PC-3 (cell line): ENCODE measurements around the gene DGKZ. TPM values are rescaled to one million over a fixed set of nuclear protein-coding genes. Genes with fewer than 3 reads are reported as not detected.

ENCODE experiments used
- ATAC-seq: fragments of 200-7000 bp; cut with Tn5 transposase; 2 replicates; pipeline ENCODE4 v1.9.1; 2020; ENCODE audit warnings: mild to moderate bottlenecking, moderate library complexity
- BruUV-seq: library from RNA; stranded (reverse); fragments of 400-500 nt; replicated peaks from 2 replicates; lab custom pipeline; 2021; lab: Mats Ljungman, UMichigan
- CTCF ChIA-PET: fragments of 300-600 bp; sonication (Branson Sonifier 250); formaldehyde crosslinking; loops from one replicate; lab custom pipeline; 2022; ENCODE audit warnings: antibody characterized with exemption; lab: Charles Lee
- POLR2A ChIA-PET: fragments of 300-600 bp; sonication (Branson Sonifier 250); formaldehyde crosslinking; loops from one replicate; lab custom pipeline; 2022; ENCODE audit warnings: antibody characterized with exemption; ENCODE audit not compliant: unreplicated experiment; lab: Charles Lee
- DNase-seq: peaks from one replicate; pipeline ENCODE4 v3.0.0-alpha.2; 2015
- H2AFZ ChIP-seq: fragments of 300-600 bp; sonication (generic); 2 replicates; pipeline ENCODE4 v1.6.0; 2016; ENCODE audit warnings: antibody characterized with exemption, low read length
- H3F3A ChIP-seq: fragments of 300-600 bp; sonication (generic); one replicate; pipeline ENCODE4 v1.6.0; 2017; ENCODE audit warnings: antibody characterized with exemption, low read length, control low read depth, mild to moderate bottlenecking; ENCODE audit not compliant: unreplicated experiment
- H3K27ac ChIP-seq: fragments of 300-600 bp; sonication (generic); 2 replicates; pipeline ENCODE4 v1.5.1; 2016; ENCODE audit warnings: mild to moderate bottlenecking, low read length
- H3K27me3 ChIP-seq: fragments of 300-600 bp; sonication (generic); 2 replicates; pipeline ENCODE4 v1.6.1; 2016; ENCODE audit warnings: low read length, mixed read lengths
- H3K36me3 ChIP-seq: fragments of 300-600 bp; sonication (generic); 2 replicates; pipeline ENCODE4 v1.6.1; 2016; ENCODE audit warnings: low read depth, mixed run types, low read length, mixed read lengths
- H3K4me1 ChIP-seq: fragments of 300-600 bp; sonication (generic); 2 replicates; pipeline ENCODE4 v1.5.1; 2016; ENCODE audit warnings: low read length; ENCODE audit not compliant: insufficient read depth
- H3K4me2 ChIP-seq: fragments of 300-600 bp; sonication (generic); 2 replicates; pipeline ENCODE4 v1.6.0; 2016; ENCODE audit warnings: low read length
- H3K4me3 ChIP-seq: fragments of 300-600 bp; sonication (generic); 2 replicates; pipeline ENCODE4 v1.5.1; 2016; ENCODE audit warnings: mild to moderate bottlenecking, low read length, mixed read lengths
- H3K79me2 ChIP-seq: fragments of 300-600 bp; sonication (generic); 2 replicates; pipeline ENCODE4 v1.6.1; 2017; ENCODE audit warnings: low read length, mixed read lengths
- H3K9ac ChIP-seq: fragments of 300-600 bp; sonication (generic); 2 replicates; pipeline ENCODE4 v1.6.0; 2016; ENCODE audit warnings: mild to moderate bottlenecking, low read length
- H3K9me2 ChIP-seq: fragments of 300-600 bp; sonication (generic); replicated peaks from 2 replicates; pipeline ENCODE4 v1.6.1; 2016; ENCODE audit warnings: mixed run types, low read length, mixed read lengths
- H3K9me3 ChIP-seq: fragments of 300-600 bp; sonication (generic); 2 replicates; pipeline ENCODE4 v1.6.1; 2016; ENCODE audit warnings: low read length, mixed read lengths
- H4K20me1 ChIP-seq: fragments of 300-600 bp; sonication (generic); 2 replicates; pipeline ENCODE4 v1.6.1; 2016; ENCODE audit warnings: low read length, mixed read lengths
- CTCF ChIP-seq: fragments of 300-600 bp; sonication (generic); conservative IDR thresholded peaks from 2 replicates; pipeline ENCODE4 v1.5.1; 2017; ENCODE audit warnings: antibody characterized with exemption, low read depth, mild to moderate bottlenecking, low read length
- EZH2 ChIP-seq: fragments of 300-600 bp; sonication (generic); IDR thresholded peaks from one replicate; pipeline ENCODE4 v1.6.1; 2017; ENCODE audit warnings: antibody characterized with exemption, mild to moderate bottlenecking, low read length; ENCODE audit not compliant: unreplicated experiment
- EZH2phosphoT487 ChIP-seq: fragments of 300-600 bp; sonication (generic); IDR thresholded peaks from 2 replicates; pipeline ENCODE4 v1.6.1; 2018; ENCODE audit warnings: mild to moderate bottlenecking, antibody characterized with exemption, low read length, borderline replicate concordance
- intact Hi-C: fragments of 100-400 bp; cut with micrococcal nuclease; formaldehyde crosslinking; loops from 2 replicates; pipeline ENCODE4 v1.9.0; 2023
- total RNA-seq: library from RNA; depleted of rRNA; stranded (reverse); fragments of >200 nt; gene quantifications from 2 replicates; pipeline ENCODE4 v1.2.3, GENCODE V29; 2014

The DGKZ gene
- total RNA-seq, 1 experiment from 2014 or later, result 70.2 TPM

- Histone ChIP-seq H3K9me3 (no peaks in the 10 kb centered on the region), H3K27ac (no peak overlapping the region), H3K9me2 (no peaks in the 10 kb centered on the region), H3K4me2 (peak overlapping the region; percentile 91), H3K4me1 (peaks cover 19% of the 10 kb centered on the region; the same call in 1 of the 2 replicates), H3K9ac (no peak overlapping the region), H3K4me3 (peak overlapping the region; percentile 69), H3K36me3 (no peaks in the 10 kb centered on the region), H3F3A (no peaks in the 10 kb centered on the region), H3K27me3 (peaks cover 29% of the 10 kb centered on the region), H4K20me1 (no peaks in the 10 kb centered on the region), H2AFZ (peak overlapping the region; percentile 78), H3K79me2 (no peaks in the 10 kb centered on the region)
- ATAC-seq, result peak; percentile 3
- intact Hi-C loops, result loop anchor here (1.0 to 2.0 kb wide), 2 partner anchors 140 to 149 kb away; no protein-coding TSS in a partner anchor
- BruUV-seq, result no TSS peak
- TF ChIP-seq EZH2 (no peak), CTCF (no peak), EZH2phosphoT487 (no peak)
- ChIA-PET POLR2A (no interaction called here), CTCF (interaction anchor here (0.6 to 1.7 kb wide), 5 partner anchors 66 to 436 kb away, joined by 3 to 10 read pairs (median 3); no protein-coding TSS in a partner anchor)
- no peak for DNase-seq
Observed at GRCh38 chr11:46388619-46389449, 41.6 kb downstream of the DGKZ start.

GRCh38 chr11:46389450-46390330, 42.4 kb downstream of the DGKZ start:
- Histone ChIP-seq H4K20me1 (no peaks in the 10 kb centered on the region), H3K4me1 (peaks cover 19% of the 10 kb centered on the region; the same call in 1 of the 2 replicates), H3K27me3 (peaks cover 29% of the 10 kb centered on the region), H3K4me3 (peak overlapping the region; percentile 69), H3K79me2 (no peaks in the 10 kb centered on the region), H3K36me3 (no peaks in the 10 kb centered on the region), H3K9me3 (no peaks in the 10 kb centered on the region), H3K4me2 (peak overlapping the region; percentile 91), H2AFZ (peak overlapping the region; percentile 78), H3F3A (no peaks in the 10 kb centered on the region), H3K9ac (no peak overlapping the region), H3K9me2 (no peaks in the 10 kb centered on the region), H3K27ac (no peak overlapping the region)
- ATAC-seq (peak; percentile 75), DNase-seq (peak; percentile 75)
- ChIA-PET POLR2A (no interaction called here), CTCF (interaction anchor here (1.7 kb wide), 1 partner anchor 100 kb away, joined by 10 read pairs; no protein-coding TSS in a partner anchor)
- no TSS peak for BruUV-seq
- TF ChIP-seq EZH2phosphoT487 (no peak), EZH2 (no peak), CTCF (peak; percentile 82)
- intact Hi-C loops, result loop anchor here (1.0 to 2.0 kb wide), 2 partner anchors 139 to 149 kb away; no protein-coding TSS in a partner anchor
